Putamen (tissue), 1 donor: ENCODE measurements around the gene TSPOAP1.

Source experiments
- DNase-seq: peaks from one replicate; pipeline ENCODE4 v3.0.0-alpha.2; 2016; ENCODE audit warnings: low spot score

Gene TSPOAP1

GRCh38 chr17:58277107-58277801 lies 51.3 kb downstream of the TSPOAP1 start:
- DNase-seq, result peak; percentile 8

DNA sequence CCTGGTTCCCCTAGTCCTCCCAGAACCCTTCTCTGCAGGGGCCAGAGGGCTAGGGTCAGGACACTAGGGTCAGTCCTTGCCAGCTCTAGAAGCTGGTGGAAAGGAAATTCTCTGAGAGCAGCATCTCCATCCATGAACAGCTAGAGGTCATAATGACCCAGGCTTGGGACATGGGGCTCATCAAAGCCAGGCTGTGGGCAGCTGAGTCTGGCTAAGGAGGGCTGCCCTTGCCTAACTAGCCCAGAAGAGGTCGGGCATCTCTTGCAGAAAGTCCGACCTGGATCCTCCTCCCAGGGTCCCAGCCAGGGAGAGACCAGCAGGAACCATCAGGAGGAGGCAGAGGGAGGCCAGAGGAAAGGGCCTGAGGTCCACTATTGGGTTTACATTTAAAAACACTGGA lies 52.2 kb downstream of the TSPOAP1 start:
- no peak for DNase-seq

DNA sequence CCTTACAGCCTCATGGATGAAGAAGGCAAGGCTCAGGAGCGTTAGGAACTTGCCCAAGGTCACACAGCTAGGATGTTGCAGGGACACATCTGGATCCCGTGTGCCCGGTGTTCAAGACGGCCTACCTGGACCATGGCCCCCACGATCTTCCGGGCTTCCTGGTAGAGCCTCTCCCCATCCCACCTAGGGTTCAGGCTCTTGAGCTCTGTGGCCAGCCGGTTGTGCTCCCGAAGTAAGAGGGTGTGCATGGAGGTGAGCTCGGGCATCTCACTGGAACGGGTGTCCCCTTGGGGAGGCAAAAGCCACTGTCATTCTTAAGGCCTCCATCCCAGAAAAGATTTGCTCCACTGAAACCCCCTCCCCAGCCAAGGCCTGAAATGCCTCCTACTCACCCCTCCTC lies 53.2 kb downstream of the TSPOAP1 start:
- no peak for DNase-seq

DNA sequence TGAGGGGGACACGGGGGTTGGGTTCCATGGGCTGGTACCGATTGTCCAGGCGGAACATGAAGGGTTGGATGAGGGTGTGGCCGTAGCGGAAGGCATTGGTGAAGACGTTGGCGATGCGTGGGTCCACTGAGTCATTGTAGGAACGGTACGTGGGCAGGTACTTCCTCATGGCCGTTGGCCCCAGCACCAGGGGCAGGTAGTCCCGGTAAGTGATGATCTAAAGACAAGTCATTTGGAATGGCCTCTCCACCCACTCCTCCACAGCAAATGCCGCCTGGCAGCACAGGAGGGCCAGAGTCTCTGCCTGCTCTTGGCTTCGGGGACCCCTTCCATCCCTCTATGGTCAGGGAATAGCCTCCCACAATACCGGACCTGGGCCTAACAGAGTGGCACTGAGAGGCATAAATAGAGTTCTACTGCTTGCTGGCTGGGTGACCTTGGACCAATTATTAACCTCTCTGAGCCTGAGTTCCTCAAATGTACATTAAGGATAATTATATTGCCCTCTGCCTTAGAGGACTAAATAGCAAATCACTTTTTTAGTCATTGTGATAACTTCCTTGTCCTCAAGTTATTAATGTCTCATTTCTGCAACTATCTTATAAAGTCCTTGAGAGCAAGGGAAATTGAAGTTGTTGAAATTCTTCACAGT lies 55.0 kb downstream of the TSPOAP1 start:
- no peak for DNase-seq

GRCh38 chr17:58272367-58273280 lies 56.0 kb downstream of the TSPOAP1 start:
- DNase-seq, result no peak

DNA sequence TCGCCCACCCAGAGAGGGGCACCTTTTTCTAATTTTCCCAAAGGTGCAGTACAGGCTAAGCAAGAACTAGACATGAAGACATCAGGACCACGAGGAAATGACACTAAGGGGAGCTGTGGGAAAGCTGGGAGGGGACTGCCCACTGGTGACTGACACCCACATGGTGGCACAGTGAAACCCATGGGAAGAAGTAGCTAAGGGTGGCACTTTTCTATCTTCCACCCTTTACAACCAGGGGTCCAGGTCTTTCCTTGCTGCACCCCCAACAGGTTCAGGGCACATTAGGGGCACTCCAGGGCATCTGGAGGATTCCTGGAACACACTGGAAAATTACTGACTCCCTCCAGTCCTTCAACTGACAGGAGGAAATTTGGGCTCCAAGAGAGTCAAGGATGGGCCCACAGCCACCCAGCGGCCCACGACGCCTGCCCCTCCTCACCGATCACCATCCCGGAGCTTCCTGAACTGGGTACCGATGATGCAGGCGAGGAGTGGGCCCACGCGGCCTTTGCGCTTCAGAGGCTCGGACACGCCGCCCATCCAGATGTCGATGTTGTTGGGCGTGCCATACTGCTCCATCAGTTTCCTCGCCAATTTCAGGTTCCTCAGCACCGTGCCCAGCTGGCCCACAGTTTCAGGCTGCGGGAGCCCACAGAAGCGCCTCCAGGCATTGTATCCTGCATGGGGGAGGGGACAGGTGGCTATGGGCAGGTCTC lies 57.2 kb downstream of the TSPOAP1 start:
- DNase-seq, result no peak

DNA sequence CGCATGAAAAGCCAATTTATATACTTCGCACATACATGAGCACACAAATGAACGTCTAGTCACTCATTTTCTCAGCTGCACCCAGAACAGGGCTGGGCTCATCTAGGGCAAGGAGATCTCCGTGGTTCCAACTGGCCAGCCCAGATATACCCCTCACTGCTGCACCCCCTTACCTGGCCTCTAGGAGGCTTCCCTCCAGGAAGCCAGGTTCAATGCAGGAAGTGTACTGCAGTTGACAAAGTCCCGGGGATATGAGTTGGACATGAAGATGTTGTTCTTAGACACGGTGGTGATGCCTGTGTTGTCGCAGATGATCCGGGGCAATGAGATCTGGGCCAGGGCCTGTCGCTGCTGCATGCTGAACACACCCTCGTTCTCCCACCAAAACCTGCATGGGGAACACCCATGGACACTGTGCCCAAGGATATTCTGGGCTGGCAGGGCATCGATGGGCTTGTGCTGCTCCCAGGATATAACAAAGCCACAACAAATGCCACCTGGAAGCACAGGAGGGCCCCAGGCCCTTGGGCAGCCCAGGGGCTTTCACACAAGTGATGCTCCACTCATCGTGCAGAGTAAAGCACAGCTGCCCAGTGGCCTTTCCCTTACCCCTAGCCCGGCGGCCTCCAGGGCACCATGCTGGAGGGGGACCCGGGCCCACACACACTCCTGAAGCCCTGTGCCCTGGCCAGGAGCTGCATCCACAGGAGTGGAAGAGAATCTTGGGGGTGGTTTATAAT lies 57.9 kb downstream of the TSPOAP1 start:
- no peak for DNase-seq

DNA sequence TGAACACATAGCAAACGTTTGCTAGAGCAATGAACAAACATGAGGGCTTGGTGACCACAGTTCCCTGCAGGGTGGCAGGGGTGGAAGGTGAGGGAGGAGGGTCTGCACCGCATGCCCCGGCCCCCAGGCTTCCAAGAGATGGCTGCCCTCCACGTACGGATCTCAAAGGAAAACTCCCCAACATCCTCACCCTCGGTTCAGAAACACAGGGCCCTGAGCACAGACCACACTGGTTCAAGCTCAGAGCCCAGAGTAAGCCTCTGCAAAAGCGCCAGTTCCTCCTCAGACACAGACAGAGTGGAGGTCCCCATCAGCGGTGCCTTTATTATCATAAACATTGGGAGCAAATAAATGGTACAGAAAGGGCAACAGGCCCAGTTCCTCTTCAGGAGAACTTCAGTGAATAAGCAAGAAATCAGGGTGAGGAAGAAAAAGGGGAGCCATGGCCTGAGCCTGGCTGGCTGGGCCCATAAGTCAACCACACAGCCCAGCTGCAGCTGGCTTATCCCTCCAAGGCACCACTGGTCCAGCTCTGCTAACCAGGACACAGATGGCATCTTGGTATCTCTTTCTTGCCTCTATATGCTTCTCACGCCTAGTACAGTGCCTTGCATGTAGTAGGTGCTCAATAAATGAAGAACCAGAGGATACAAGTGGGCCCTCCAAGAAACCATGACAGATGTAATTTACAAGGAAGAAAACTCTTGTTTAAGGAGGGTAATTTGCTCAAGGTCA lies 58.9 kb downstream of the TSPOAP1 start:
- no peak for DNase-seq

GRCh38 chr17:58268774-58269556 lies 59.6 kb downstream of the TSPOAP1 start:
- no peak for DNase-seq

GRCh38 chr17:58268326-58268725 lies 60.3 kb downstream of the TSPOAP1 start:
- DNase-seq, result no peak

DNA sequence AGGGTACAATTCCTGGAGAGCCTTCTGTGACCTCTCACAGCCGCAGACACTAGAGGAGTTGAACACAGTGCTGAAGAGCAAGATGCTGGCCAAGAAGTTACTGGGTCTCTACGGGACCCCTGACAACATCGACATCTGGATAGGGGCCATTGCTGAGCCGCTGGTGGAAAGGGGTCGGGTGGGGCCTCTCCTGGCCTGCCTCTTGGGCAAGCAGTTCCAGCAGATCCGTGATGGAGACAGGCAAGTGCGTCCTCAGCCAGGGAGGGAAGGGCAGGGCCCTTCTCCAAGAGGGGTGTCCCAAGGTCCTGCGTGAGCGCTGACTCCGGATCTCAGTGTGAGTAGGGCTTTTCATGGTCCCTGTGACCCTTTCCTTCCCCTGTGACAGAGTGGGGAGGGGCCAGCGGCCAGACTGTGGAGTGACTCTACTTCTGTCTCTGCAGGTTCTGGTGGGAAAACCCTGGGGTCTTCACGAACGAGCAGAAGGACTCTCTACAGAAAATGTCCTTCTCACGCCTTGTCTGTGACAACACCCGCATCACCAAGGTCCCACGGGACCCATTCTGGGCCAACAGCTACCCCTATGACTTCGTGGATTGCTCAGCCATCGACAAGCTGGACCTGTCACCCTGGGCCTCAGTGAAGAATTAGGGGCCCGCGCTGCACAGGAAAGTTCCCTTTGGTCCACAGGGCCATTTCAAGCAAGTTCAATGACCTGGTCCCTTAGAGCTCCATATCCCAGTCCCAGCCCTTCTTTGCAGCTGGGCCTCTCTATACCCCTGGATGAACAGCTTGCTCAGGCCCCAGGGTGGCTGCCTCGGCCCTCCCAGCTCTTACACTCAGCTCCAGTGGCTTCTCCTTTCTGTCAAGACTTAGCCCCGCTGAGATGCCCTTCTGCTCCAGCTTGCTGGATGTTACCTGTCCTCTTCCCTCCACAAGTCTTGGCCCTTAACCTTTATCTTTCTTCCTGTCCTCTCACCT lies 61.0 kb downstream of the TSPOAP1 start:
- no peak for DNase-seq

GRCh38 chr17:58265902-58266875 lies 62.4 kb downstream of the TSPOAP1 start:
- no peak for DNase-seq

DNA sequence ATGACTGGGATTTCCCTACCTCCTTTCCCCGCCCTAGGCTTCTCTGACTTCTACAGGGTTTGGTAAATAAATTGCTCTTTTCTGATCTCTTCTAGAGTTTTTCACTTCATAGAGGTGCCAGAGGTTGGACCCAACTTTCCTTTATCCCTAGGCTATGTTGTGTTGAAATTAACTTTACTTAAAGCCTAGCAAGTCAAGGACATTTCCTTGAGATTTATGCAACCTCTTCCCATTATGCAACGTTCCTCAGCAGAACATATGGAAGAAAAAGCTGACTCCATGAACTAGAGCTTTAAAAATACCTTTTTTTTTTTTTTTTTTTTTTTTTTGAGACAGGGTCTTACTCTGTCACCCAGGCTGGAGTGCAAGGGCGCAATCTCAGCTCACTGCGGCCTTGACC lies 63.3 kb downstream of the TSPOAP1 start:
- DNase-seq, result no peak

DNA sequence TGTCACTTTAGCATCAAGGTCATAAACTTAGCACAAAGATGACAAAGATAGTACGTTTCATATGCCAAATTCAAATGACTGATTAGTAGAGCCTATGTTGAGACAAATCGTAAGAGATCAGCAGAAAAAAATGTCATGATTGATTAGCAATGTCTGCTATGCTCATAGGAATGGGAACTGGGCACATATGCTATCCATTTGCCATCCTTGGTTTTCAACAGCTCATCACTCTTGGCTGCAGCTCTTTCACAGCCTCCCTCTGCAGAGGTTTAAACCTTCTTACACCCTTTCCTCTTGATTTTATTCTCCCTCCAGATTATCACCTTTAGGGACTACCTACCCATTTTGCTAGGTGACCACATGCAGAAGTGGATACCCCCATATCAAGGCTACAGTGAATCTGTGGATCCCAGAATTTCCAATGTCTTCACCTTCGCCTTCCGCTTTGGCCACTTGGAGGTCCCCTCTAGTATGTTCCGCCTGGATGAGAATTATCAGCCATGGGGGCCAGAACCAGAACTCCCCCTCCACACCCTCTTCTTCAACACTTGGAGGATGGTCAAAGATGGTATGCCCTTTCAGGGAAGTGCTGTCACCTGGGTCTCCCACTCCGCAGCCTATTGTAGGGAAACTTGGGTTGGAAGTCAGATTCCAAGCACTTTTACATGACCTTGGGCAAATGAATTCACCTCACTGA lies 64.0 kb downstream of the TSPOAP1 start:
- no peak for DNase-seq

DNA sequence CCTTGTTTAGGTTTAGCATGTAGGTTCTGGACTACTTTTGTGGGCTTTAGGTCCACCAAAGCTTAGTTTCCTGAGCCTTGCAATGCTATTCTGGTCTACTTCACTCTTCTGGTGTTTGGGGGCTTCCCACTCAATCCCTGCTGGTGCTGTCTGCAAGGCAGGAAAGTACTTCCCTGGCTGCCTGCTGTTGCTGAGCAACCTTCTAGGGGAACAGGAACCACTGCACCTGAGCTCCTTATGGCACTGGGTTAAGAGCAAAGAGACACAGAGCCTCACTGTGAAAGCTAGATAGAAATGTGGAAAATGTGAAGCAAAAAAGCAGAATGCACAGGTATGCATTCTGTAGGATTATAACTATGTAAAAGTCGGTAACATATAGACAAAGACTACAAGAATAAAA lies 64.8 kb downstream of the TSPOAP1 start:
- DNase-seq, result no peak

DNA sequence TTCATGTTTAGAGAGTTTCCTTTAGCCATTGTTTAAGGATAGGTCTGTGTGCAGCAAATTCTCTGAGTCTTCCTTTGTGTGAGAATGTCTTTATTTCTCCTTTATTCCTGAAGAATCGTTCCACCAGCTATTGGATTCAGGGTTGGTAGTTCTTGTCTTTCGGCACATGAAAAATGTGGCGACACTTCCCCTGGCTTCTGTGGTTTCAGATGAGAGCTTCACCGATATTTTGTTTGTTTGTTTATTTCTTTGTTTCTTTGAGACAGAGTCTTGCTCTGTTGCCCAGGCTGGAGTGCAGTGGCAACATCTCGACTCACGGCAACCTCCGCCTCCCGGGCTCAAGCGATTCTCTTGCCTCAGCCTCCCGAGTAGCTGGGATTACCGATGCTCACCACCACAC lies 66.4 kb downstream of the TSPOAP1 start:
- no peak for DNase-seq

DNA sequence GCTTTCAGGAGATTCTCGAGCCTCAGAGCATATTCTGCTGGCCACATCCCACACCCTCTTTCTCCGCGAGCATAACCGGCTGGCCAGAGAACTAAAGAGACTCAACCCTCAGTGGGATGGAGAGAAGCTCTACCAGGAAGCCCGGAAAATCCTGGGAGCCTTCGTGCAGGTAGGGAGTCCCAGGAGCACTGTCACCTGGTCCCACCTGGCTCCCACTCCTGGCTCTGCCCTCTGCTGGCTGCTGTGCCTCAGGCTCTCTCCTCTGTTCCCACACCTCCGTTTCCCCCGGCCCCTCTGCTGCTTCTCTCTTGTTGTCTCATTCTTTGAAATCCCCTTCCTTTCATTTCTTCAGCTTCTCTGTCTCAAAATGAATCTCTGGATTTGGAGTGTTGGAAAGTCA lies 73.8 kb downstream of the TSPOAP1 start:
- DNase-seq, result no peak
